GM12801 (cell line): ENCODE results near the gene CCNH.

Experiments
- CTCF ChIP-seq: IDR thresholded peaks from one replicate; pipeline ENCODE4 v1.5.1; 2011; ENCODE audit warnings: control low read depth; ENCODE audit not compliant: insufficient read length; ENCODE audit errors: extremely low read depth

The CCNH gene

DNA sequence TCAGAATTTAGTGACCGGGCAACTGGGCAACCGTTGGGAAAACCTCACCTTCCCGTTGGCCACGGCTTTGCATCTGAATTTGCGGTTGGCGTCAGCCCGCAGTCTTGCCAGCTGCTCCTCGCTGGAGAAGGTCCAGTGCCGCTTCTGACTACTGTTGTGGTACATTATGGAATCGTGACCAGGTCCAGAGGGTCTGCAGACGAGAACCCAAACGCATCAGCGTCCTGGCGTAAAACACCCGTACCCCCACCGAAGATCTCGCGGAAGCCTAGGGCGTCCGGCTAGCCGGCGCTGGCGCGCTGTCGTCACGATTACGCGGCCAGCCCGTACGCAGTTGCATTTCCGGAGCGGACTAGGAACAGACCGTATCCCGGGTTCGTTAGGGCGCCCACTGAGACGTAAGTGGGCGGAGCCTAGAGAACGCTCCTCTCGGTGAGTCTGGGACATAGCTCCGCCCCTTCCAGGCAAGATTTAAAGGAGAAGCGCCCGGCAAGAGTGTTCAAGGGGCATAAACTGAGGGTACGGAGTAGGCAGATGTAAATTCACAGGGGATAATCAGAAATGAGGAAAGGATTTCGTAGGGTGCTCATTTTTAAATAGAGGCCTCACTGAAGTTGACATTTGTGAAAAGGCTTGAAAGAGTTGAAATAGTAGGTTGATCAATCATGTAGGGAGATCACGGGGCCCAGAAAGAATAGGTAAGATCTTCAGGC lies at the start of gene CCNH:
CCNH (minus strand) TSS at position 301 of the 713 bp plus-strand sequence; CDS start at position 165, 136 bp downstream.
- TF ChIP-seq CTCF, result no peak

- no peak for TF ChIP-seq CTCF
Observed at GRCh38 chr5:87457706-87458105, 45.0 kb upstream of the CCNH start.

DNA sequence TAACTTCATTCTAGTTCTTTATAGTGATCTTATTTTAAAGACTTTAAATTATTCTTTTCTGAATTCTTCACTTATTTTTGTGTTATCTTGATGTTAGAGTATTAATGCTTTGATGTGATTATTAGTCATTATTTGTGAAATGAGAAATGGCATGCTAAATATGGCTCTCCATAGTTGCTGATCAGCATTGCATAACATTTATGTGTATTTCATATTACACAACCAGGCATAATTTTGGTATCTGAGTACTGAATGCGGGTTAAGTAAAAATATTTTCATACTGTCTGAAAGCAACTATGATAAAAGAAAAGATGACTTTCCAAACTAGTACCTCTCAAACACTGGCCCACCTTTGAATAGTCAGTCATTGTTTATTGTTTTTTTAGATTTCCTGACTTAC lies 41.1 kb upstream of the CCNH start:
- no peak for TF ChIP-seq CTCF

- TF ChIP-seq CTCF, result no peak
Observed at GRCh38 chr5:87452837-87453236, 40.1 kb upstream of the CCNH start.

DNA sequence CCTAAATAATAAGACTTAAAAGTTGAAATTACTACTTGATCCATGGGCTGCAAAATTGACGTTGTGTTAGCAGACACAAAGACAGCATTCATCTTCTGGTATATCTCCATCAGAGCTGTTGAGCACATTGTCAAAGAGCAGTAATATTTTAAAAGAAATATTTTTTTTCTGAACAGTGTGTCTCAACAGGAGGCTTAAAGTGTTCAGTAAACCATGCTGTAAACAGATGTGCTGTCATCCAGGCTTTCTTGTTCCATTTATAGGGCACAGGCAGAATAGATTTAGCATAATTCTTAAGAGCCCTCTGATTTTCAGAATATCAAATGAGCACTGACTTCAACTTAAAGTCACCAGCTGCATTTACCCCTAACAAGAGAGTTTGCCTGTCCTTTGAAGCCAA lies 29.7 kb upstream of the CCNH start:
- no peak for TF ChIP-seq CTCF

DNA sequence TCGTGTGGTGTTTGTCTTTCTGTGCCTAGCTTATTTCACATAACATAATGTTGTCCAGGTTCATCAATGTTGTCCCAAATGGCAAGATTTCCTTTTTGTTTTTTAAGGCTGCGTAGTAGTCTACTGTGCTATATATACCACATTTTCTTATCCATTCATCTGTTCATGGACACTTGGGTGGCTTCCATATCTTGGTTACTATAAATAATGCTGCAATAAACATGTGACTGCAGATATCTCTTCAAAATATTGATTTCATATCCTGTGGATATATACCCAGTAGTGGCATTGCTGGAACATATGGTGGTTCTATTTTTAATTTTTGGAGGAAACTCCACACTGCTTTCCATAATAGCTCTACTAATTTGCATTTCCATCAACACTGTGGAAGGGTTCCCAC lies 25.5 kb upstream of the CCNH start:
- no peak for TF ChIP-seq CTCF

DNA sequence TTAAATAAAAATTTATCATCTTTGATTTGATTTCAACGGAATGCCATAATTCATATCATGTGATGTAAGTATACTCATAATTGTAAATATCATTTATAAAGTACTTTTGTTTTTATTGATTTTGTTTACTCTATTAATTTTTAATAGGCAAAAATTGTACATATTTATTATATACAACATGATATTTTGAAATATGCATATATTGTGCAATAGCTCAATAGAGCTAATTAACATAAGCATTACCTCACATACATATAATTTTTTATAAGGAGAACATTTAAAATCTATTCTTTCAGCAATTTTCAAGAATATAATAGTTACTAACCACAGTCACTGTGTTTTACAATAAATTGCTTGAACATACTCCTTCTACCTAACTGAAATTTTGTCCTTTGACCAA lies 25.0 kb upstream of the CCNH start:
- no peak for TF ChIP-seq CTCF

- TF ChIP-seq CTCF, result no peak
Observed at GRCh38 chr5:87435144-87435694, 22.5 kb upstream of the CCNH start.
